Lung microvascular endothelial cell (primary cell): ENCODE measurements around the gene PRR36. TPM values are rescaled to one million over a fixed set of nuclear protein-coding genes. Genes with fewer than 3 reads are reported as not detected.

Source experiments
- DNase-seq, 2 donors: peaks; one replicate each; pipeline versions ENCODE4 v3.0.0 to v3.0.0-alpha.2; 2010; ENCODE audit warnings: low read depth in 2 of 2
- total RNA-seq: library from RNA; depleted of rRNA; stranded (reverse); fragments of >200 nt; gene quantifications from 2 replicates; pipeline ENCODE4 v1.2.1, GENCODE V29; 2014

The PRR36 gene
- total RNA-seq, 1 donor from 2014 or later = not detected

DNA sequence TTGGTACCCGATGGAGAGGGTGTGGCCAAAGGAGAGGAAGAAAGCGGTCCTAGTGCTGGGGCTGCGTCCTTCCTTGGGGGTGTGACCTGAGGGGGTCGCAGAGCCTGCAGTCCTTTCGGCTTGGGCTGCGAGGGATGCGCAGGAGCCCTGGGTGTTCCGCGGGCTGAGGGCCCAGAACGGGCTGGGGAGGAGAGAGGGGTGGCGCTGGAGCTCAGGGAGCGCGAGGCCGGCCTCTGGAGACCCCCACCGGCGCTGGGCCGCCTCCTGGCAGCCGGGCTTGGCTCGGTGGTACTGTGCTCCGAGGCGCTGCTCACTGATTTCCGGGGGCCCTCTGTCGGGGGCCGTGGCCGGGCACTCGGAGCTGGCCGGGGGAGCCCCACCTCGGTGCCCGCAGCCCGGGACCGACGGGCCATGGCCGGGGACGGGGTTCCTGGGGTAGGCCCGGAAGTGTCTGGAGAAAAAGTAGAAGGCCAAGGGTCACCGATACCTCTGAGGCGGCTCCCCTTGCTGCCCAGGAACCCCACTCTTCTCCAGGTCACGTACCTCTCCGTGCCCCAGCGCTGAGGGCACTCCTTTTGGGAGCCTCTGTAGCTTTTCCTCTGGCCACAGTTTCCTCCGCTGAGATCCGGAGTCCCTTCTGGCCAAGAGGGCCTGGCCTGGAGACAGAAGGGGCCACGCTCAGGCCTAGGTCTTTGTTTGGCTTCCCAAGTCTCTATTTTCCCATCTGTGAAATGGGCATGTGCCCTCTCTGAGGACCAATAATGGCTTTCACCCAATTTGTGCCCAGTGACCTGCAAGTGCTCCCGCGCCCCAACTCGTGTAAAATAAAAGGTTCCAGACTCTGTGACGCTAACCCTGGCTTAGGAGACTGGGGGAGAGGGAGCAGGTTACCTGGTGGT is 1.6 kb downstream of the PRR36 start:
- DNase-seq = no peak

DNA sequence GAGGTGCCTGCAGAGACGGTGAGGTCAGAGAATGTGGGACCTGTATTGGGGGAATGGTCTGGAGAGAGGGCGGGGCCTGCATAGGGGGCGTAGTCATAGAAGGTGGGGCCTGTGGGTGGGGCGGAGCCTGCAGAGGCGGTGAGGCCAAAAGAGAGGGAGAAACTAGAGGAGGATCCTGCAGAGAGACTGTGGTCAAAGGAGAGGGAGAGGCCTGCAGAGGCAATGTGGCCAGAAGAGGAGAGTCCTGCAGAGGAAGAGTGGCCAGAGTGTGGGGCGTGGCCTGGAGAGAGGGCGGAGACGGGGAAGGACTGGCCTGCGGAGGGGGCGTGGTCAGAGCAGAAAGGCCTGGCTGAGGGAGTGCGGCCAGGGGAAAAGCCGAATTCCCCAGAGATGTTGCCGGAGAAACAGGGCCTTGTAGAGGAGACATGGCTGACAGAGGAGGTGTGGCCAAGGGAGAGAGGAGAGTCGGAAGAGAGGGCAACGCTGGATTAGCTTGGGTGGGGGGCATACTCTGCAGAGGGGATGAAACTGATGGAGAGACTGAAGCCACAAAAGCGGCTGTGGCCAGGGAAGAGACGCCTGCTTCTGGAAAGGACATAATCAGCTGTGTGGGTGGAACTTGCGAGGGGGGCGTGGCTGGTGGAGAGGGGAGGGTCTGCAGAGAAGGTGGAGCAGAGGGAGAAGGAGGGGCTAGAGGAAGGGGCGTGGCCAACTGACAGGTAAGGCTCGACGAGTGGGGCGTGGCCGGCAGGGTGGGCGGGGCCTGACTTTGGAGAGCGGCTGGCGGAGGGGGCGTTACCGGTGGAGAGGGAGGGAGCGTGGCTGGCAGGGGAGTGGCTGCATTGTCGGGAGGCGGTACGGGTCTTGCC is 2.5 kb downstream of the PRR36 start:
- peak; percentile 73 for DNase-seq

DNA sequence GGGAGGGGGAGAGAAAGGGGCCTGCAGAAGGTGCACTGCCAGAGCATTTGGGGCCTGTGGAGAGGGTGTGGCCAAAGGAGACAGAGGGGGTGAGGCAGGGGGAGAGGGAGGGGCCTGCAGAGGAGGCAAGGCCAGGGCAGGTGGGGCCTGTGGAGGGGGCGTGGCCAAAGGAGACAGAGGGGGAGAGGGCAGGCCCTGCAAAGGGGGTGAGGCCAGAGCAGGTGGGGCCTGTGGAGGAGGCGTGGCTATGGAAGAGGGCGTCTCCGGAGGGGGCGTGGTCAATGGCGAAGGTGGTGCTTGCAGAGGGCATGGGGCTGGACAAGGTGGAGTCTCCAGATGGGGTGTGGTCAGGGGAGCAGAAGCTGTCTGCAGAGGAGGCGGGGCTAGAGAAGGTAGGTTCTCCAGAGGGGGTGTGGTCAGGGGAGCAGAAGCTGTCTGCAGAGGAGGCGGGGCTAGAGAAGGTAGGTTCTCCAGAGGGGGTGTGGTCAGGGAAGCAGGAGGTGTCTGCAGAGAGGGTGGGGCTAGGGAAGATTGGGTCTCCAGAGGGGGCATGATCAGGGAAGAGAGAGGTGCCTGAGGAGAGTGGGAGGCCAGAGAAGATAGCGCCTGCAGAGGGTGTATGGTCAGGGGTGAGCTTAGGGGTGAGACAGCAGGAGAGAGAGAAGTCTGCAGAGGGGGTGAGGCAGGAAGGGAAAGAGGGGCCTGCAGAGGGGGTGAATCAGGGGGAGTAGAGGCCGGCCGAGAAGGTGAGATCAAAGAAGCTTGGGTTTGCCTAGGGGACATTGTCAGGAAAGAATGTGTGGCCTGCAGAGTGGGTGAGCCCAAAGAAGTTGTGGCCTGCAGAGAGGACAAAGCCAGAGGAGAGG is 3.4 kb downstream of the PRR36 start:
- DNase-seq = peak; percentile 47 to 50

DNA sequence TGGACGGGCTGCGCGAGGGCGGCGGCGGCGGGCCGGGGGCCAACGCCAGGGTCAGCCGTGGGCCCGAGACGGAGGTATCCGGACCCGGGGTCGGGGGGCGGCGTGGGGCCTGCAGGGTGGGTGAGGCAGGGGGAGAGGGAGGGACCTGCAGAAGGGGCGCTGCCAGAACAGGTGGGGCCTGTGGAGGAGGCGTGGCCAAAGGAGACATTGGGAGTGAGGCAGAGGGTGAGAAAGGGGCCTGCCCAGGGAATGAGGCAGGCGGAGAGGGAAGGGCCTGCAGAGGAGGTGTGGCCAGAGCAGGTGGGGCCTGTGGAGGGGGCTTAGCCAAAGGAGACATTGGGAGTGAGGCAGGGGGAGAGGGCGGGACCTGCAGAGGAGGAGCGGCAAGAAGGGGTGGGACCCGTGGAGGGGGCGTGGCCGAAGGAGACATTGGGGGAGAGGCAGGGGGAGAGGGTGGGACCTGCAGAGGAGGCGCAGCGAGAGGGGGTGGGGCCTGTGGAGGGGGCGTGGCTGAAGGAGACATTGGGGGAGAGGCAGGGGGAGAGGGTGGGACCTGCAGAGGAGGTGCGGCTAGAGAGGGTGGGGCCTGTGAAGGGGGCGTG is 4.2 kb downstream of the PRR36 start:
- DNase-seq = peak; percentile 43 to 46

DNA sequence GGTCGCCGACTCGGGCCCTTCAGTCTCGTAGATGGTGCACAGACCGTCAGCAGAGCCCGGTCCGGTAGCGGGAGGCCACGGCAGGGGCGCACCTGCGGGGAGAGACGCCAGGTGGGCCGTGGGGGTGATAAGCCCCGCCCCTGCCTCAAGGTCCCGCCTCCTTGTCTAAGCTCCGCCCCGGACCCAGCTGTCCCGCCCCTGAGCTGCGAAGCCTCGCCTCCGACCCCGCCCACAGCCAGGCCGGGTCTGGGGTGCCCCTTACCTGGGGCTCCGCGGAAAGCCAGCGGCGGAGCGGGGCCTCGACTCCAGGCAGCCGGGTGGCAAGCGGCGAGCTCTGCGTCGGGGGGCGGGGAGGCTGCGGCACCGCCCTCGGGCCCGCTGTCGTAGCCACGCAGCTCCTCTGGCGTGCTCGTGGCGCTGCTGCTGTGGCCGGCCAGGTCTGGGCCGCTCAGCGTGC is 4.7 kb downstream of the PRR36 start:
- DNase-seq = peak; percentile 41 to 67

DNA sequence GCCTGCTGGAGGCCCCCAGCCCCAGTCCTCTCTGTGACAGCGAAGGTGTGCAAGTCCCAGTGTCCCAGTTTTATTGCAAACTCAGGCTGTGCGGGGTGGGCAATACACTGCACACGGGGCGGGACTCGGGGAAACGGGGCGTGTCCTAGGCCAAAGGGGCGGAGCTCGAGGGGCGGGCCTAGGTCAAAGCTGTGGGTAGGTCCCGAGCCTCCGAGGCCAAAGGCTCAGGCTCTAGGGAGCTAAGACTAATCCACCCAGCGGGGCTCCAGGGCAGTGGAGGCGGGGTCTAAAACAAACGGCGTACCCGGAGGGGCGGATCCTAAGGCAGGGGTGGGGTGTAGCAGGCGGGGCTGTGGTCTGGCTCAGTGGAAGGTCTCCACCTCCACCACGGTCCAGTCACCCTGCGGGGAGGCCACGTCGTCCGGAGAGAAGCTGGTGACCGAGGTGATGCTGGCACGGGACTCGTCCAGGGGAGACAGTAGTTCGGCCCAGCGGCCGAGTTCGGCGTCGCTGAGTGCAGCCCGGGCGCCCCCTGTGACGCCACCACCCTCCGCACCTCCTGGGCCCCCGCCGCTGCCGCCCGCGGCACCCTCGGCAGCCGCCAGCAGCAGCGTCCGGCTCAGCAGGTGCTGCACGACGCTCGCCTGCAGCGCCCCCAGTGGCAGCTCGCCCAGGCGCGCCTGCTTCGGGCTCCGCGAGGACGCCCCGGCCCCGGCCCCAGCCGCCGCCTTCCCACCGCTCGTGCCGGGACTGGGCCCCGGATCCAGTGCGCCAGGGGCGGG is 5.3 kb downstream of the PRR36 start:
- peak; percentile 61 to 76 for DNase-seq

DNA sequence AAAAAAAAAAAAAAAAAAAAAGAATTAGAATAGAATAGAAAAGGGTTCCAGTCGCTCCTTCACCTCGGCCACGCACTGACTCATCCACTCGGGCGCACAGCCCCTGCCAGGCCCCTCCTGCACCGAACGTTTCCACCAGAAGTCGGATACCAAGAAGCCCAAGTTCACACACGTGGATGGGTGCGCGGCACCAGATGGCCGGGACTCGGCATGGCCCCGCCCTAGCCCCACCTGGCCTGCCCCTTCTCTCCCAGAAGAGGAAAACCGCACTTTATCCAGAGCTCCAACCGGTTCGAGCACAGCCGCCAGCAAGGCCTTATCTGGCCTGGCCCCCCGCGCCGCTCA is 5.9 kb downstream of the PRR36 start:
- no peak for DNase-seq

- no peak for DNase-seq
These were observed 6.9 kb downstream of the PRR36 start for GRCh38 chr19:7867092-7867844.

GRCh38 chr19:7866399-7867091 is 7.6 kb downstream of the PRR36 start:
- no peak for DNase-seq

DNA sequence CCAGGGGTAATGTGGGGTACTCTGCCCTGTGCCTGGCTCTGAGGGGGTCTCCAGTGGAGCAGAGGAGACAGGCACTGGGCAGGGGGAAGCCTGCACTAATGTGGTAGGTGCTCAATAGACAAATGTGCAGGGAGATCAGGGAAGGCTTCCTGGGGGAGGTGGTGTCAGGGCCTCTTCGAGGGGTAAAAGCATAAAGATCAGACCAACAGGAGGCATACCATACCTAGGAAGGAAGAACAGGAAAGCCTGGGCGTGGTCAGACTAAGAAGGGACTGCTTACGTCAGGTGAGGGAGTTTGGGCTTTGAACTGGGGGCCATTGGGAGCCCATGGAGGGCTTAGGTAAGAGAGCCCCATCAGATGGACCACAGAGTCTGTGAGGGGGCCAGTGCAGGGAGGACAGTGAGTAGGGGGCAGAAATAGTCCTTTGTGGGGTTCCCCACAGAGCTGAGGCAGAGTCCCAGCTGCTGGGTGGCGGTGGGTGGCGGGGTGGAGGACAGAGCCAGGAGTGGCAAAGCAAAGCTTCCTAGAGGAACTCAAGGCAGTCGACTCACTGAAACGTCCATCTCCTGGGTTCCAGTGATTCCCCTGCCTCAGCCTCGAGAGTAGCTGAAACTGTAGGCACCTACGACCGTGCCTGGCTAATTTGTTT is 8.8 kb downstream of the PRR36 start:
- DNase-seq = no peak

- no peak for DNase-seq
These were observed 9.5 kb downstream of the PRR36 start for GRCh38 chr19:7864690-7865074.

DNA sequence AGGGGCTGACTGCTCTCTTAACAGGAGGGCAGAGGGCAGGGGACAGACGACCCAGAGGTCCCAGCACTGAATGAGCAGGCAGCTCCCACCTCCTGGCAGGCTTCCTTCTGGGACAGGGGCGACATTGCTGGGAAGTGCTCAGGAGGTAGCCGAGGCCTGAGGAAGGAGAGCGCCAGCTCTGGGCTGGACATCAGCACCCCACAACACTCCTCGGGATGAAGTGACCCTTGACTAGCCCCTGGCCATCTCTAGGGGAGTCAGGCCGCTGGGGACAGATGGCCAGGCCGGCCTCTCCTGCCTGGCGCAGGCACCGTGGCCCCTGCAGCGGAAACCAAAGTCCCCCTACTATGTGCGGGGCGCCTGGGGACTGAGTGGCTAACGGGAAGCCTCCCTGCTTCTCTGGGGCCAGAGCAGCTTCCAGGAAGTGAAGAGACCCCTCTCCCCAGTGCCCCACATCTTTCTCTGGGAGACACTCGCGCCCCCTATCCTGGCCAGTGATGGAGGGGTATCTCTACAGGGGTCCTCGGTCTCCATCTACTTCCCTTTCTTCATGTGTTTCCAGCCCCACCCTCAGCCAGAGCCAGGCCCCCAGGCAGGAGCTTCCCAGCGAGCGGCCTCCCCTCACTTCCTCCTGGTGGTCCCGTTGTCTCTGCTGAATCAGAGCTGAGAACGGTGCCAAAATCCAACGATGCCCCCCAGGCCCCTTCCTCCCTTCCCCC is 10.1 kb downstream of the PRR36 start:
- DNase-seq = no peak

GRCh38 chr19:7863157-7863970 is 10.8 kb downstream of the PRR36 start:
- no peak for DNase-seq

DNA sequence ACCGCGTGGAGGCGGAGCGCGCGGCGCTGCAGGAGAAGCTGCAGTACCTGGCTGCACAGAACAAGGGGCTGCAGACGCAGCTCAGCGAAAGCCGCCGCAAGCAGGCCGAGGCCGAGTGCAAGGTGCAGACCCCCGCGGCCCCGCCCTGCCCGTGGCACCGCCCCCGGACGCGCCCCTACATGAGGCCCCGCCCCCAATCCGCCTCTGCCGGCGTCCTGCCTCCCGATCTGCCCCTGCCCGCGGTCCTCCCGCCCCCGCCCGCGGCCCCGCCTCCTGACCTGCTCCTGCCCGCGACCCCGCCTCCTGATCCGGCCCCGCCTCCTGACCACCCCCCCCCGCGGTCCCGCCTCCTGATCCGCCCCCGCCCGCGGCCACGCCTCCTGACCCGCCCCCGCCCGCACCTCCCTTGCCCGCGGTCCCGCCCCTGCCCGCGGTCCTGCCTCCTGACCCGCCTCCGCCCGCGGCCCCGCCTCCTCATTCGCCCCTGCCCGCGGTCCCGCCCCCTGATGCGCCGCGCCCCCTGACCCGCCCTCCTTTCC is 11.7 kb downstream of the PRR36 start:
- peak; percentile 50 to 77 for DNase-seq

- DNase-seq = no peak
These were observed 12.4 kb downstream of the PRR36 start for GRCh38 chr19:7861619-7862412.
